OCI-M1 (cell line): ENCODE data around the gene PLCB1.
"Not testable (repeated sequence)": the region's sequence is repeated elsewhere in the genome, so short reads cannot be mapped to it uniquely, and the experiment has no call there.

Experiments
- DNase-seq: peaks from one replicate; lab custom pipeline; 2025; lab: John Stamatoyannopoulos, UW

Gene PLCB1

DNA sequence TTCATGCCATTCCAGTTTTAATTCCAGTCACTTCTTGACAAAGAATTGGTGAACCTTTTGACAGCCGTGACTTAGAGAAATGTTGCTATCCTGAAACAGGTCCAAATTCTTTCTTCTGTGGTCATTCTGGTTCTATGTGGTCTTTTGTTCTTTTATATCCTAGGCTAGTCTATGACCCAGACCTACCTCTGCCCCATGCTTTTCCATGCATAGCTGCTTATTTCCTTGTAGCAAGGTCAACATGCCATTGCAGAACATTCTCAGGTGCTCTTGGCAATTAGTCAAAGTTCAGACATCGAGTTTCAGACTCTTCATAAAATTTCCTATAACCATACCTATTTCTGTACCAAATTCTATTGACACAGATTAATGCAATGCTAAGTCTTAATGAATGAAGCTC is 202.6 kb downstream of the PLCB1 start:
- DNase-seq: no peak

DNA sequence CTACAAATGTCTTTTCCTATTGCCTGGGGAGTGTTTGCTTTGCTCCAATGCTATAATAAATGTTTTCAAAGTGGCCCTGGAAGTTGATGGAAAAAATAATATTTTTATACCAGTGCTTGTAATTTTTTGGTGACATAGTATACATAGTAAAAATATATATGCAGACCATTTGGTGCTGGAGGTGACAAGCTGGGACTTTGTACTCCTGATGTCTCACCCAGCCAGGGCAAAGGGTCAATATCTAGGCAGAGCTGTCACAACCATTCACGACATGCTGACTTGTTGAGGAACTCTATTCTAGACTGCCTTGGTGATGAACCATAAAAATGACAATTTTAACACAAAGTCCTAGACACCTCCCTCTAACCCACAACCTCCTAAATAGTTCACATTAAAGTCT is 203.0 kb downstream of the PLCB1 start:
- no peak for DNase-seq

DNA sequence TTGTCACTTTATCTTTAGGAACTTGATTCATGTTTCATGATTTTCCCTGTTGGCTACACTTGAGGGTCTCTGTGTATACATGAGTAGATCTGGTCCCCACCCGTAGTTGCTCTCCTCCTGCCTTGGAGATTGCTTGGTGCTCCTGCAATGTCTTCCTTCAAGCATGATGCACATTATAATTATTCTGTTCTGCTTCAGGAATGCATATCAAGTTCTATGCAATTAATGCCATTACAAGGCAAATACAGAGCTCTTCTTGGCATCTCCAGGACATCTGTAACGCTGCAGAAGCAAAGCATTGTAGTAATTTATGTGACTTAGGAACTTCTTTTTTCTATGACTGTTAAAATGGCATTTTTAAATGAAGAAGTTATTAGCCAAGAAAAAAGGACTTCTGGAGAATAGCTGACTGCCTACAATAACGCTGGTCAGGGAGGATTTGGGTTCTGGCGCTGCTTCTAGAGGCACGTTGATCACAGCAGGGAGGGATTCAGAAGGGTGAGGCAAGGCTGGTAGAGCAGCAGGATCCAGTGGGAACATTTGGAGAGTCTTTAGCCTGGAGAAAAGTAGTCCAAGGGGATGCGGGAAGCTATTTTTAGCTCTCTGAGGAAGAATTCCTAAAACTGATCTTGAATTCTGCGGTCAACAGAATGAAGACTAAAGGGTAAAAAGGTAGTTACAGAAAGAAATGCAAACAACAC is 203.6 kb downstream of the PLCB1 start:
- DNase-seq: no peak

DNA sequence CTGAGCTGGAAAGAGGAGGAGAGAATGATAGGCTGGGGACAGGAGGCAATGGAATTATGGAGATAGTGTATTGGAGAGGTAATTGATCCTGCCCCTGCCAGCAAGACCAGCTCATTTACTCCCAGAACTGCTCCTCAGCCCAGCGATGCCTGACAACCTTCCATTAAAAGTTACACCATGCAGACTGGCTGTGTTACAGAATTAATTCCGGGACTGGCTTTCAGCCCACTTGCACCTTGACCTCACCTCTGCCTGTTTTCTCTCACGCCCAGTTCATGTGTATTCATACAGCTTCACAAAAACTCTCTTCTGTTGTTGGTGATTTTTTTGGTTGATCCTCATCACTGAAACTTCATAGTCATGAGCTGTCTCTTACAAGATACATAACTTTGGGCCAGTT is 207.3 kb downstream of the PLCB1 start:
- DNase-seq: no peak

DNA sequence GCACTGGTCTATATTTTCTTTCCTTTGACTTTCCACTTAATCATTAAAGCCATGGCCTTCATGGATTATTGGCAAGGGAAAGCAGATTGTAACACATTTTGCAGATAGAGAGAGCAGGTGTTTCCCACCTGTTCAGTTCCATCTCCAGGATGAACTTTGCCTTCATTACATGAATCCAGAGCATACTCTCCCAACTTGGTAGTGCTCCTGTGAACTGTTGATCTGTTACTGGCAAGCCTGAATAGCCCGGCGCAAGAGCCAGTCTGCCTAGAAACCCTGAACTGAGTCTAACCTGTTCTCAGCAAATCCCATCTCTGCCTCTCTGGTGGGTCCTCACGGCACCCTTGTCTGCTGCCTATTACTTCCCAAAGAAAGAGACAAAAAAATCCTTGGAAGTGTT is 210.3 kb downstream of the PLCB1 start:
- no peak for DNase-seq

DNA sequence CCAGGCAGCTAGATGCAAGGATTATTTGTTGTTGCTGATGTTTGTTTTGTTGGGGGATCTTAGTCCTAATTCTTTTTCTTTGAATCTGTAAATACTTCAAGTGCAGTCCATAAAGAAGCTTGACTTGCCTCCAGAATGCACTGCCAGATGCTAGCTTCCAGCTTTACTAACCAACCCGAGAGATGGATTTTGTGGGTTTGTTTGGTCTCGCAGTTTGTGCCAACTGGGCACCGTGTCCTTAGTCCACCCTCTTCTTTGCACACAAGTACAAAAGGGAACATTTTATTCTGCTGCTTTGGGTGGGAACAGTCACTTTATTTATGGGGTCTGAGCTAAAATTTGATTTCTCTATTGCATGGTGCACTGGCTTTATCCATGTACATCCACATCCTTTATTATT is 212.0 kb downstream of the PLCB1 start:
- DNase-seq: no peak

DNA sequence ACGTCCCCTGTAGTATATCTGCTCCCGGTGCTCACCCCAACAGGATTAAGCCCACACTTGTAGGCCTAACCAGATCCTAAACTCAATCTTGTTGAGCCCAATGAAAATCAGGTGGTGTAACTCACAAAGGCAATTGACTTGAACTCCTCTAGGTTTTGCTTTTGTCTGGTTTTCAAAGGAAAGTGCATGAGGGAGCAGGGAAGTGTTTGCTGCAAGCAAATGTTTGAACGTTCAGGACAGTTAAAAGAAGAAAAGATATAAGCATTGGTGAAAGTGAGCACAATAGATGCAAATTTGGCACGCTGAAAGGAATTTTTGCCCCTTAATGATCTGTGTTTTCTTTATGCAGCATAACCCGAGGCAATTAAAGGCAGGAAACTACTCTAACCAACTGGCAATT is 212.6 kb downstream of the PLCB1 start:
- DNase-seq: no peak

DNA sequence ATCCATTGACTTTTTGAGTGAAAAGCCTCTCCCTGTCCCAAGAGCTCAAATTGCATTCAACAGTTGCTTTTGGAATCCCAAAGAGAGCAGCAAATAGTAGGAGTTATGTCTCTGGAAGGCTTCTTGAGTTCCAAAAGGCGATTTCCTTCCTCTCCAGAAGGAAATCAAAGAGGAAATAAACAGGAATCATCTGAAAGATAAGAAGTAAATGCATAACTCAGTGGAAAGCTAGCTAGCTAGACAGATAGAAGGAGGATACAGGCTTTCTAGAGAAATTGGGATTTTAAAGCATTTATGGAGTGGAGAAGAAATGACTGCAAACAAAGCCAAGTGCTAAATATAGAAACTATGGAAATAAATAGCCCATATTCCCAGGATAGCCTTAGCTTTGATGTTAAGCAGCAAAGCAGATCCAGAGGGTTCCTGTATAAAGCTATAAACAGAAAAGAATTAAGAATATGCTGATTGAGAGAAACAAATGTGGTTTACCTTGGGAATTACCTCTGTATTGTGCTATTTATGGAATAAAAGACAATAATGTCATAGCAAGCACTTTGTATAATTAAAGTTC is 214.7 kb downstream of the PLCB1 start:
- DNase-seq: no peak

DNA sequence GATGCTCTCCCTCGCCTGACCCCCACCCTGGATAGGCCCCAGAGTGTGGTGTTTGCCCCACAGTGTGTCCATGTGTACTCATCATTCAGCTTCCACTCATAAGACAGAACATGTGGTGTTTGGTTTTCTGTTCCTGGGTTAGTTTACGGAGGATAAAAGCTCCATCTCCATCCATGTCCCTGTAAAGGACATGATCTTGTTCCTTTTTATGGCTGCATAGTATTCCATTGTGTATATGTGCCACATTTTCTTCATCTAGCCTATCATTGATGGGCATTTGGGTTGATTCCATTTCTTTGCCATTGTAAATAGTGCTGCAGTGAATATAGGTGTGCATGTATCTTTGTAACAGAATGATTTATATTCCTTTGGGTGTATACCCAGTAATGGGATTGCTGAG is 218.2 kb downstream of the PLCB1 start:
- not testable (repeated sequence) for DNase-seq

DNA sequence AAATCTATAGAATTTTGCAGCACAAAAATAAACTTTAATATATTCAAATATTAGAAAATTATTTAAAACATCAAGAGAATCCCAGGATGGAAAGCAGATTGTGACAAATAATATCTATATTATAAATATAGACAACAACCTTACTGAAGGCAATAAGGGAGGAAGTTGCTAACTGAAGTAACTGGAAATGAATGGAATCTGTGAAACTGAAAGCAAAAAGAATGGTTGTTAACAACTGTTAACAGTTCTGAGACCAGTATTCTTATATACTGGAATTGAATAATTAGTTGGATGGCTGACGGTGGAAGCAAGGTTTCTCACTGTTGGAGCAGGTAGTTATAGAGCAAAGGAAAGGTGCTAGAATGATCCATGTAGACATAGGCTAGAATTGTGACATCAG is 220.4 kb downstream of the PLCB1 start:
- DNase-seq: no peak

DNA sequence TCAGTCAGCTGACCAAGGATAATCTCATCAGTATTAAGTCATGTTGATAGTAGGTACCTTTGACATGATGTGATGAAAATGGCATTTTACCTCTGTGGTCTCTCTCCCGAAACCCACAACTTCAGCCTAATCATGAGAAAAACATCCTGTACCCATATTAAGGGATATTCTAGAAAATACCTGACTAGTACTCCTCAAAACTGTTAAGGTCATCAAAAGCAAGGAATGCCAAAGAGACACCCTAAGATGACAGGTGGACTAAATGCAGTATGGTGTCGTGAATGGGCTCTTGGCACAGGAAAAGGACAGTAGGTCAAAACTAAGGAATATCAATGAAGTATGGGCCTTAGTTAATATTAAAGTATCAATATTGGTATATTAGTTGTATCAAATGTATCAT is 221.4 kb downstream of the PLCB1 start:
- no peak for DNase-seq

DNA sequence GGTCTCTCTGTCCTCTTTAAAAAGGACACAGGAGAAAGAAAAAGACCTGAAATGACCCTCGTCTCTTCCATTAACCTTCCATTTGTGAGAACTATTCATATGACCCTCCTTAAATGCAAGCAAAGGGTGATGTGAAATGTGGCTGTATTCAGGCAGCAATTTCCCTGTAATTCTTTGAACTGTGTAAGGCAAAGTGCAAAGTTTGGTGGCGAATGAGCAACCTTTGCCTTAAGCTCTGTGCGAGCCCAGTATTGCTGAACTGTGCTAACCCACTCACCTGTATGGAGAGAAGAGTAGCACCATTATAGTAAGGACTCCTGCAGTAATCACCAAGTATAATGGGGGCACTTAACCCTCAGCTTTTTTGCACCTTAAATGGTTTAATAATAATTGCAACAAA is 223.4 kb downstream of the PLCB1 start:
- DNase-seq: no peak

DNA sequence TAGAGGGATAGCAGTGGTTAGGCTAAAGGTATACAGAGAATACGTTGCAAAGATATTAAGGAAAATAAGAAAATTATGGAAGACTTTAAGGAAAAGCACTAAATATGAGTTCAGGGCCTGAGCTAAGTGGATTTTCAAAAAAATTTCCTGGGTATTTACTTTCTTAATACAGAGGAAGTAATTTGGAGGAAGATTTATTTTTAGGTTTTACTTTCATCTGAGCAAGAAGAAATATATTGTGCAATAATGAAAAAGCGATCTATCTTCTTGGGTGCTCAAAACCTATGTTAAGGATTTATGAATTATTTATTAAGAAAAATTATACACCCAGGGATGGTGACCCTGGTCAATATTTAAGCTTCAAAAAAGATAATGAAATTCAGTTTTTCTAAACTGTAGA is 224.7 kb downstream of the PLCB1 start:
- DNase-seq: no peak

DNA sequence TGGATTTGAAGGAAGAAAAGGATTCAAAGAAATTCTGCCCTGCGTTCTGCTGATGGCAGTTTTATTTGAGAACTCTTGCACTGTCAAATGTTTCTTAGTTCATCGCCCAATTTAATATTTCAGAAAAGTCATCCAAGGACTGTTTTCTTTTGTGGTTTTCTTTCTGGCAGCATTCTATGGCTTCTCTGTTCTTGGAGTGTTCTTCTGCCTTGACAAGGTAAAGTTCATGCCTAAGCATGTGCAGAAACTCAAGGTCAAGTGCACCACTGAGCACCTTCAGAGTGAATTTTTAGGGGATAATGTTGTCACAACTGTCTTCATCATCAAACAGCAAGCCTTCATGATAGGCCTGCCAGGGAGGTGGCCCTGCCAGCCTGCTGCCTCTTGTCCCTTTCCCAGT is 225.6 kb downstream of the PLCB1 start:
- DNase-seq: no peak

DNA sequence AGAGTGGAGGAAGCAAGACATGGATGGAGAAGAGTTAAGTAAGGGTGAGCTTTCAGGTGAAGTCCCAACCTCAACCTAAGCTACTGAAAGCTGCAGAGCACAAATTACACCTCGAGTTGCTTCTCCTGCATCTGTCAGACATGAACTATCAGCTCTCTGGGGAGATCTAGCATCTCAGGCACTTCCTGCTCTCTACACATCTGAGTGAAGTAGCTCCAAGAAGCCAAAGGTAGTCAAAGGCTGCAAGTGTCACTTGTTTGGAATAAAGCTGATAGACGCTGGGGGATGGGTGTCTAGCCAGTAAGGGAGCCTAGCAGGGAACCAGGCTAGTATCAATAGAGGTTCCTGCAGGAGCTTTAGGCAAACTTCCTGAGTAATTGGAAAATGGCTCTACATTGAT is 228.0 kb downstream of the PLCB1 start:
- no peak for DNase-seq

DNA sequence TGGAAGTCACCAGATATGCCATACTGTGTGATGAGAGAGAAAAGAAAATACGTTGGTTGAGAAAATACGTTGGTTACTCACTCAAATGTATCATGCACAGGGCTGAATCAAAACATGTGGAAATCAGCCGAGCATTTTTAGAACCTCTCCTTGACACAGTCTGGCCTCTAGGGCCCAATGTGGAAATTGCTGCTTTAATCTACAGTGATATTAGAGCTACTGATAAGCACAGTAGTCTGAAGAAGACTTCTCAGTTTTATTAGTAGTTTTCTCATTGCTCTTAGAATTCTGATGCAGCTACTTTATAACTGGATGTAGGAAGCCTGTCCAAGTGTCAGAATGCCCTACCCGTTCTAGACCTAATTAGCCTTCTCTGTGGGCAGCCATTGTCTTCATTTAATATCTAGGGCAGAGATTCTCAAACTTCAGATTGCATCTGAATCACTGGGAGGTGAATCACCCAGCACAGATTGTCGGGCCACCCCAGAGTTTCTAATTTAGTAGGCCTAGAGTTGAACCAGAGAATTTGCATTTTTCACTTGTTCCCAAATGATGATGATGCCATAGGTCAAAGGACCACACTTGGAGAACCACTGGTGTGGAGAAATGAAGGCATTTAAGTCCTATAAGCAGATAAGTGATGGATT is 229.1 kb downstream of the PLCB1 start:
- DNase-seq: no peak

DNA sequence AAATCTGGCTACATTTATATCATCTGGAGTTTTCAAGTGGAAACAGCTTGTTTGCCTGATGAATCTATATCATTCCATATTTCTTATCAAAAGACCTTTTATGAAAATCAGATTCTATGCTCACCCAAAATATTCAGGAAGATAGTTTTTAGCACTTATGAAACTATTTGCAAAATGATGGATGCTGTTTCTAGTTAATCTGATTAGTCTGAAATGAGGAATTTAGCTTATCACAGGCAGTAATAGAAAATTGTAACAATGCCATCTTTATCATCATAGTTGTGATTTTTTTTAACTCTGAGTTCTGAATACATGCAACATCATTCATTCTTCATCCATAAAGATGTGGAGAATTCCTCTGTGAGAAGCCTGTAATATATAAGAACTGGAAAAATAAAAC is 229.7 kb downstream of the PLCB1 start:
- DNase-seq: no peak

DNA sequence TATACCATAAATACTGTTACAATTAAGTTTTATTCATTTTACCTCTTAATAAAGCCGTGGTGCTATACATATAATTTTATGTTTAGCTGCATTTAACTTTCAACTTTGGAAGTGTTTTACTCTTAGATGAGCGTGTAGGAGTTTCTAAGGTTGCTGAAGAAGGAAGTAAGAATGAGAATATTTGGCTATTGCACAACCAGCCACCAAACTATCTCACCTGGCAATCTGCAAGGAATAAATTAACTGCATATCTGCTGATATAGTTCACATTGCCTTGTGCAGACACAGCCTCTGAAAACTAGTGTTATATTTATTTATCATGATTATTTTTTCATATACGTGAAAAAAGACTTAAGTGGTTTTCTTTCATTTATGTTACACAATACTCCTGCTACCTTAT is 230.4 kb downstream of the PLCB1 start:
- DNase-seq: no peak

DNA sequence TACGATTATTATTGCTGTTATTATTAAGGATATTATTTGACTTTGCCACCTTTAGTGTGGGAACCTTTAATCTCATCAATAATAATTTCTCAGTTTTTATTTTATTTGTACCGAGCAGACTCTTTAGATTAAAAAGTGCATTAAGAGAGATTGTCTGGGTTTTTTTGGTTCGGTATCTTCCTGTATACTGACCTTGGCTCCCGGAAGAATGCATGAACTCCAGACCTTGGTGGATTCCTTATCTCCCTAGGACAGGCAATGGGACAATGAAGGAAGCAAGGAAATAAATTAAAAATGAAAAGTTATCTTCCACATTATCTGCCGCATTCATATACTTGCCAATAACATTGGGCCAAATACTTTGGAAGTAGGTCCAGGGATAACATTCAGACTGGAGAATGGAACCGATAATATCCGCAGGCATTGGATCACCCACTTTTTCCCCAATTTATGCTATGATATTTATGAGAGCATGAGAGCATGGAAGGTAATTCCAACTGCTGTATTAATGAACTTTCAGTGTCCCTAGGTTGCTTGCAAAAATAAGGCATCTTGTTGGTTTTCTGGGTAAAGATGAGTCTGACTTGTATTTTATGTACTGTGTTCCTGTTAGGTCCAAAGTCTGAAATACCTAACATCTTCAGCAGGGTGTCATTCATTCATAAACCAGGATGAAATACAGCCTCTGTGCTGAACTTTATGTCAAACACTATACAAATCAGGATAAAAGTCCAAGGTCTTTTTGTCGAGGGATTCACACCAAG is 232.1 kb downstream of the PLCB1 start:
- DNase-seq: no peak

DNA sequence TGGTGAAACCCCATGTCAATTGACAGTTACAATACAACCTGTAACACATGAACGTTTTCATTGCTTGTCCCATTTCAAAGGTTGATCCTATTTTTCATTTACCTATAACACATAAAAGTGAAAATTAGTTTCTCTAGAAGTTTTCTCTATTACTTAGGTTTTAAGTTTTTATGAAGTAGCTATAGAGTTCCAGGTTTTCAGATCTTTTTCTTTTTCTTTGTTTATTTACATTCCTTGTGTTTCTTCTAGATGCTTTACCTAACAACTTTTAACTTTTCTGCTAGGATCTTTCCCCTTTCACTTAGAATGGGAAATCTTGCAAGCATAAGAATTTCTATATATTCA is 232.6 kb downstream of the PLCB1 start:
- DNase-seq: no peak

DNA sequence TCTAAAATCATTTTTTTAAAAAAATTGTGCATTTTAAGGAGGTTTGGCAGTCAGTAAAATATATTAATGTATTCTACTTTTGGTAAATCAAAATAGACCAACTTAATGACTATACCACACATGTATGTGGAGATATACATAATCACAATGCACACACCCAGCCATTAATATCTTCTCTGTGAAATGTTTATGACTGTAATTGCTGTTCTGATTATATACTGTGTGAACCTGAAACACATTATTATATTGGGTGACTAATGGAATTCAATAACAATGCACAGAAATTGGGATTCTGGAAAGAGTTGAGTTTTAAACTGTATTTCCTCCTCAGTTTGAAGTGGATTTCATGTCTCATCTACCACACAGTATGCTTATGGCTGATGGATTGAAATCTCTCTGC is 233.6 kb downstream of the PLCB1 start:
- no peak for DNase-seq

DNA sequence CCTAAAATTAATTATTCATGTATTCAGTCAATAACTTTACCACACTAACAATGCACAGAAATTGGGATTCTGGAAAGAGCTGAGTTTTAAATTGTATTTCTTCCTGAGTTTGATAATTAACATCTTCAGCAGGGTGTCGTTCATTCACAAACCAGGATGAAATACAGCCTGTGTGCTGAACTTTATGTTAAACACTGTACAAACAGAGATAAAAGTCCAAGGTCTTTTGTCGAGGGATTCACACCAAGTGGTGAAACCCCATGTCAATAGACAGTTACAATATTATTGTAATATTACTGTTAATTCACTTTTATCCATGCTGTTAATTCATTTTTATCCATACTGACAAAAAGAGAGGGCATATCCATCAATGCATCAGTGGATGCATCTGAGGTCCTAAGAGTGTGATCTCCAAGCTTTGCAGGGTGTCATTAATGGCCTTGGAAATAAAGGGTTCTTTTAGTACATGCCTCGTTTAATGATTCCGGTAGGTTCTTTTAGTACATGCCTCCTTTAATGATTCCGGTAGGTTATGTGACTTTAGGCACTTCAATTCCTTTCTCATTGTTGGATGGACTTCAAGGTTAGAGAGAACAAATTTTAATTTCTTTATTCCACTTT is 234.3 kb downstream of the PLCB1 start:
- DNase-seq: no peak

DNA sequence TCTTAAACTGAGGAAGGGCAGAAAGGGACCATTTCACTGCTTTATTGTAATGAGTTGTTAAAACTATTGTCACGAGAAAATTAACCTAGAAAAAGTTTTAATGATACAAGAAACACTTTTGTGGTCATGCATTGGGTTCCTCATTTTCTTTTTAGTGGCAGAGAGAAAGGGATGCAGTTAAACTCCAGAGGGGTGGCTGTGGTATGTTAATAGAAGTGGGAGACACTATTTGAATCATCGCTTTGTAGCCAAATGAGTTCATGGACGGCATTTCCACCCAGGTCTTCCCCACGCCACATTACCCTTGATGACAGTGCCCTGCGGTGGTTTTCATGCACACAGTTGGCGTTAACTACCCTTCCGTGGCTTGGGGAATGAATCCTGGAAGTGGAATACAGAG is 235.6 kb downstream of the PLCB1 start:
- DNase-seq: no peak
